Neural cell (in vitro differentiated cells): ENCODE measurements around the gene PRR5L.

Source experiments
- POLR2AphosphoS5 ChIP-seq: IDR thresholded peaks from 2 replicates; pipeline ENCODE4 v1.6.1; 2012
- TF ChIP-seq, protein P1 (sequence below): fragments of 450-650 bp; IDR thresholded peaks from 2 replicates; pipeline ENCODE4 v1.5.1; 2014; ENCODE audit warnings: antibody characterized with exemption, mild to moderate bottlenecking, moderate library complexity; ENCODE audit not compliant: poor library complexity, severe bottlenecking
- TF ChIP-seq, protein P2 (sequence below): IDR thresholded peaks from 2 replicates; pipeline ENCODE4 v1.6.1; 2012; ENCODE audit warnings: borderline replicate concordance

DNA sequence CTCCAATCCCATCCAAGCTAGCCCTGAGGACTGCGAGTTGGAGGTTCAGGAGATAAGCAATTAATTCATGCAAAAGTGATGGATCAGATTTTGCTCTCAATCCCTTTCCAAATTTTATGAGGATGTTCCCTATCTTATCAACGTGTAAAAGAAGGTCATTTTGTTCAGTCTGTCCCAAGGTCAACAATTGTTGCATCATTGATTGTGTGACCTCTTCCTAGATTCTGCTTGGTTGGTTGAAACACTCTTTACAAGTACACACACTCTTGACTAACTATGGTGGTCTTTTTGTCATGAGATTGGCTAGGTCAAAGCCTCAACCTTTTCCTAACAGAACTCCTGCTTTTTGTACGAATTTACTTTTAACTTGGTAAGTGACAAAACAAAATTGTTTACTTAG lies 48.6 kb upstream of the PRR5L start:
- TF ChIP-seq, protein P1, sequence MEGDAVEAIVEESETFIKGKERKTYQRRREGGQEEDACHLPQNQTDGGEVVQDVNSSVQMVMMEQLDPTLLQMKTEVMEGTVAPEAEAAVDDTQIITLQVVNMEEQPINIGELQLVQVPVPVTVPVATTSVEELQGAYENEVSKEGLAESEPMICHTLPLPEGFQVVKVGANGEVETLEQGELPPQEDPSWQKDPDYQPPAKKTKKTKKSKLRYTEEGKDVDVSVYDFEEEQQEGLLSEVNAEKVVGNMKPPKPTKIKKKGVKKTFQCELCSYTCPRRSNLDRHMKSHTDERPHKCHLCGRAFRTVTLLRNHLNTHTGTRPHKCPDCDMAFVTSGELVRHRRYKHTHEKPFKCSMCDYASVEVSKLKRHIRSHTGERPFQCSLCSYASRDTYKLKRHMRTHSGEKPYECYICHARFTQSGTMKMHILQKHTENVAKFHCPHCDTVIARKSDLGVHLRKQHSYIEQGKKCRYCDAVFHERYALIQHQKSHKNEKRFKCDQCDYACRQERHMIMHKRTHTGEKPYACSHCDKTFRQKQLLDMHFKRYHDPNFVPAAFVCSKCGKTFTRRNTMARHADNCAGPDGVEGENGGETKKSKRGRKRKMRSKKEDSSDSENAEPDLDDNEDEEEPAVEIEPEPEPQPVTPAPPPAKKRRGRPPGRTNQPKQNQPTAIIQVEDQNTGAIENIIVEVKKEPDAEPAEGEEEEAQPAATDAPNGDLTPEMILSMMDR = no peak
- TF ChIP-seq, protein P2, sequence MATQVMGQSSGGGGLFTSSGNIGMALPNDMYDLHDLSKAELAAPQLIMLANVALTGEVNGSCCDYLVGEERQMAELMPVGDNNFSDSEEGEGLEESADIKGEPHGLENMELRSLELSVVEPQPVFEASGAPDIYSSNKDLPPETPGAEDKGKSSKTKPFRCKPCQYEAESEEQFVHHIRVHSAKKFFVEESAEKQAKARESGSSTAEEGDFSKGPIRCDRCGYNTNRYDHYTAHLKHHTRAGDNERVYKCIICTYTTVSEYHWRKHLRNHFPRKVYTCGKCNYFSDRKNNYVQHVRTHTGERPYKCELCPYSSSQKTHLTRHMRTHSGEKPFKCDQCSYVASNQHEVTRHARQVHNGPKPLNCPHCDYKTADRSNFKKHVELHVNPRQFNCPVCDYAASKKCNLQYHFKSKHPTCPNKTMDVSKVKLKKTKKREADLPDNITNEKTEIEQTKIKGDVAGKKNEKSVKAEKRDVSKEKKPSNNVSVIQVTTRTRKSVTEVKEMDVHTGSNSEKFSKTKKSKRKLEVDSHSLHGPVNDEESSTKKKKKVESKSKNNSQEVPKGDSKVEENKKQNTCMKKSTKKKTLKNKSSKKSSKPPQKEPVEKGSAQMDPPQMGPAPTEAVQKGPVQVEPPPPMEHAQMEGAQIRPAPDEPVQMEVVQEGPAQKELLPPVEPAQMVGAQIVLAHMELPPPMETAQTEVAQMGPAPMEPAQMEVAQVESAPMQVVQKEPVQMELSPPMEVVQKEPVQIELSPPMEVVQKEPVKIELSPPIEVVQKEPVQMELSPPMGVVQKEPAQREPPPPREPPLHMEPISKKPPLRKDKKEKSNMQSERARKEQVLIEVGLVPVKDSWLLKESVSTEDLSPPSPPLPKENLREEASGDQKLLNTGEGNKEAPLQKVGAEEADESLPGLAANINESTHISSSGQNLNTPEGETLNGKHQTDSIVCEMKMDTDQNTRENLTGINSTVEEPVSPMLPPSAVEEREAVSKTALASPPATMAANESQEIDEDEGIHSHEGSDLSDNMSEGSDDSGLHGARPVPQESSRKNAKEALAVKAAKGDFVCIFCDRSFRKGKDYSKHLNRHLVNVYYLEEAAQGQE = no peak
- no peak for TF ChIP-seq POLR2AphosphoS5
